AG08396 (cell line): ENCODE data around the gene CASTOR1.
"Not testable (repeated sequence)": the region's sequence is repeated elsewhere in the genome, so short reads cannot be mapped to it uniquely, and the experiment has no call there.

ENCODE experiments used
- DNase-seq: peaks from one replicate; pipeline ENCODE4 v3.0.0; 2012; ENCODE audit warnings: low spot score, mixed read lengths

The CASTOR1 gene

GRCh38 chr22:30289141-30289979, at the start of gene CASTOR1:
Gene CASTOR1 (minus strand): TSS chr22:30289505. CDS start chr22:30289497, 8 bp downstream.
- peak; percentile 99 for DNase-seq

GRCh38 chr22:30338802-30339201, 49.5 kb upstream of the CASTOR1 start:
- DNase-seq, result no peak

- DNase-seq, result not testable (repeated sequence)
Measured at GRCh38 chr22:30338341-30338740, 49.0 kb upstream of the CASTOR1 start.

GRCh38 chr22:30337461-30337778, 48.1 kb upstream of the CASTOR1 start:
- DNase-seq, result no peak

GRCh38 chr22:30336752-30337460, 47.6 kb upstream of the CASTOR1 start:
- DNase-seq, result no peak

GRCh38 chr22:30335236-30335635, 45.9 kb upstream of the CASTOR1 start:
- no peak for DNase-seq

- no peak for DNase-seq
Measured at GRCh38 chr22:30334646-30335045, 45.3 kb upstream of the CASTOR1 start.

- DNase-seq, result no peak
Measured at GRCh38 chr22:30333707-30334087, 44.4 kb upstream of the CASTOR1 start.

GRCh38 chr22:30332994-30333706, 43.8 kb upstream of the CASTOR1 start:
- no peak for DNase-seq

- DNase-seq, result no peak
Measured at GRCh38 chr22:30332551-30332950, 43.2 kb upstream of the CASTOR1 start.

GRCh38 chr22:30328466-30329049, 39.3 kb upstream of the CASTOR1 start:
- no peak for DNase-seq

- DNase-seq, result no peak
Measured at GRCh38 chr22:30327864-30328345, 38.6 kb upstream of the CASTOR1 start.

- DNase-seq, result peak; percentile 99
Measured at GRCh38 chr22:30326706-30327362, 37.5 kb upstream of the CASTOR1 start, which contains the start of gene TBC1D10A. Gene TBC1D10A (minus strand): TSS chr22:30326941. CDS start chr22:30326881, 60 bp downstream.

GRCh38 chr22:30326255-30326705, 37.0 kb upstream of the CASTOR1 start:
- DNase-seq, result peak; percentile 40

GRCh38 chr22:30325724-30326254, 36.5 kb upstream of the CASTOR1 start:
- DNase-seq, result no peak

- DNase-seq, result peak; percentile 81
Measured at GRCh38 chr22:30325065-30325720, 35.9 kb upstream of the CASTOR1 start.

- peak; percentile 68 for DNase-seq
Measured at GRCh38 chr22:30324014-30324730, 34.9 kb upstream of the CASTOR1 start.

- DNase-seq, result no peak
Measured at GRCh38 chr22:30323246-30323645, 33.9 kb upstream of the CASTOR1 start.

GRCh38 chr22:30321461-30321860, 32.2 kb upstream of the CASTOR1 start:
- DNase-seq, result no peak

- no peak for DNase-seq
Measured at GRCh38 chr22:30320021-30320556, 30.8 kb upstream of the CASTOR1 start.
